ENCODE measurements around the gene OR10Z1. TPM values are rescaled to one million over a fixed set of nuclear protein-coding genes. Genes with fewer than 3 reads are reported as not detected.

OR10Z1 gene
- total RNA-seq, 1 experiment from 2014 or later: not detected

DNA sequence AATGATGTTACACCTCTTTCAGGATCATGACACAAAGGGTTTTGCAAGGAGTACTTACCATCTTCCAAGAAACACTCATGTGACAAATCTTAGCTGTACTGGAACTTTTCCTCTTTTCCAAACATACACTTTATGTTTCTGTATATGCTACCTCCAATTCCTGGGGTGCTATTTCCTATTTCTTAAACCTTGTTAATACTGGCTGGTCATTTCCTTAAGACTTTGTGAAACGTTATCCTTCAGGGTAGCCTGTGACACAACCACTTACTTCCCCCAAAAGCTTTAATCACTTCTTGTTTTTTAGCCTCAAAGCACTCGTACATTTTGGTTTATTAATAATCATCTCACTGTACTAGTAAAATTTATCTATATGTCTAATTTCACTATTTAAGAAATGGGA is 39.4 kb downstream of the OR10Z1 start:
- Histone ChIP-seq H3K27me3 (ENCODE audit: control insufficient read depth, insufficient read depth, low read length) (no peaks in the 10 kb centered on the region), H3K4me3 (ENCODE audit: low read depth in 2 of 2, low read length in 2 of 2) (no peak overlapping the region), H3K27ac (ENCODE audit: low read length) (no peak overlapping the region), H3K9me3 (ENCODE audit: control insufficient read depth, insufficient read depth, low read depth, low read length) (no peaks in the 10 kb centered on the region), H3K36me3 (ENCODE audit: control insufficient read depth, insufficient read depth, low read length) (no peaks in the 10 kb centered on the region), H3K4me1 (ENCODE audit: control insufficient read depth, insufficient read depth, low read length) (no peaks in the 10 kb centered on the region)
- DNase-seq (ENCODE audit: low read depth, low spot score) (no peak), ATAC-seq (no peak)
- TF ChIP-seq, protein P1, sequence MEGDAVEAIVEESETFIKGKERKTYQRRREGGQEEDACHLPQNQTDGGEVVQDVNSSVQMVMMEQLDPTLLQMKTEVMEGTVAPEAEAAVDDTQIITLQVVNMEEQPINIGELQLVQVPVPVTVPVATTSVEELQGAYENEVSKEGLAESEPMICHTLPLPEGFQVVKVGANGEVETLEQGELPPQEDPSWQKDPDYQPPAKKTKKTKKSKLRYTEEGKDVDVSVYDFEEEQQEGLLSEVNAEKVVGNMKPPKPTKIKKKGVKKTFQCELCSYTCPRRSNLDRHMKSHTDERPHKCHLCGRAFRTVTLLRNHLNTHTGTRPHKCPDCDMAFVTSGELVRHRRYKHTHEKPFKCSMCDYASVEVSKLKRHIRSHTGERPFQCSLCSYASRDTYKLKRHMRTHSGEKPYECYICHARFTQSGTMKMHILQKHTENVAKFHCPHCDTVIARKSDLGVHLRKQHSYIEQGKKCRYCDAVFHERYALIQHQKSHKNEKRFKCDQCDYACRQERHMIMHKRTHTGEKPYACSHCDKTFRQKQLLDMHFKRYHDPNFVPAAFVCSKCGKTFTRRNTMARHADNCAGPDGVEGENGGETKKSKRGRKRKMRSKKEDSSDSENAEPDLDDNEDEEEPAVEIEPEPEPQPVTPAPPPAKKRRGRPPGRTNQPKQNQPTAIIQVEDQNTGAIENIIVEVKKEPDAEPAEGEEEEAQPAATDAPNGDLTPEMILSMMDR (IDR thresholded peaks at IDR 0.05): no peak
- TF ChIP-seq POLR2AphosphoS5 (IDR thresholded peaks at IDR 0.05; ENCODE audit: low read depth, low read length) (no peak), TCF7L2 (IDR thresholded peaks at IDR 0.05; ENCODE audit: low read depth, low read length) (no peak), SIN3A (IDR thresholded peaks at IDR 0.05; ENCODE audit: borderline replicate concordance, insufficient read depth, low read depth, low read length) (no peak)
- TF ChIP-seq, protein P2, sequence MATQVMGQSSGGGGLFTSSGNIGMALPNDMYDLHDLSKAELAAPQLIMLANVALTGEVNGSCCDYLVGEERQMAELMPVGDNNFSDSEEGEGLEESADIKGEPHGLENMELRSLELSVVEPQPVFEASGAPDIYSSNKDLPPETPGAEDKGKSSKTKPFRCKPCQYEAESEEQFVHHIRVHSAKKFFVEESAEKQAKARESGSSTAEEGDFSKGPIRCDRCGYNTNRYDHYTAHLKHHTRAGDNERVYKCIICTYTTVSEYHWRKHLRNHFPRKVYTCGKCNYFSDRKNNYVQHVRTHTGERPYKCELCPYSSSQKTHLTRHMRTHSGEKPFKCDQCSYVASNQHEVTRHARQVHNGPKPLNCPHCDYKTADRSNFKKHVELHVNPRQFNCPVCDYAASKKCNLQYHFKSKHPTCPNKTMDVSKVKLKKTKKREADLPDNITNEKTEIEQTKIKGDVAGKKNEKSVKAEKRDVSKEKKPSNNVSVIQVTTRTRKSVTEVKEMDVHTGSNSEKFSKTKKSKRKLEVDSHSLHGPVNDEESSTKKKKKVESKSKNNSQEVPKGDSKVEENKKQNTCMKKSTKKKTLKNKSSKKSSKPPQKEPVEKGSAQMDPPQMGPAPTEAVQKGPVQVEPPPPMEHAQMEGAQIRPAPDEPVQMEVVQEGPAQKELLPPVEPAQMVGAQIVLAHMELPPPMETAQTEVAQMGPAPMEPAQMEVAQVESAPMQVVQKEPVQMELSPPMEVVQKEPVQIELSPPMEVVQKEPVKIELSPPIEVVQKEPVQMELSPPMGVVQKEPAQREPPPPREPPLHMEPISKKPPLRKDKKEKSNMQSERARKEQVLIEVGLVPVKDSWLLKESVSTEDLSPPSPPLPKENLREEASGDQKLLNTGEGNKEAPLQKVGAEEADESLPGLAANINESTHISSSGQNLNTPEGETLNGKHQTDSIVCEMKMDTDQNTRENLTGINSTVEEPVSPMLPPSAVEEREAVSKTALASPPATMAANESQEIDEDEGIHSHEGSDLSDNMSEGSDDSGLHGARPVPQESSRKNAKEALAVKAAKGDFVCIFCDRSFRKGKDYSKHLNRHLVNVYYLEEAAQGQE (IDR thresholded peaks at IDR 0.05; ENCODE audit: insufficient read depth in 1 of 2, low read depth in 2 of 2, low read length in 1 of 2): no peak
- in situ Hi-C loops (cut with HindIII; ENCODE audit: low pct_unique_long_range_greater_than_20kb, low sequenced_read_pairs) (no loop called here), intact Hi-C loops (cut with micrococcal nuclease; ENCODE audit: unreplicated experiment) (no loop called here)
- POLR2A ChIA-PET: no interaction called here
- BruUV-seq (replicated peaks): no TSS peak
- CTCF ChIA-PET: no interaction called here

DNA sequence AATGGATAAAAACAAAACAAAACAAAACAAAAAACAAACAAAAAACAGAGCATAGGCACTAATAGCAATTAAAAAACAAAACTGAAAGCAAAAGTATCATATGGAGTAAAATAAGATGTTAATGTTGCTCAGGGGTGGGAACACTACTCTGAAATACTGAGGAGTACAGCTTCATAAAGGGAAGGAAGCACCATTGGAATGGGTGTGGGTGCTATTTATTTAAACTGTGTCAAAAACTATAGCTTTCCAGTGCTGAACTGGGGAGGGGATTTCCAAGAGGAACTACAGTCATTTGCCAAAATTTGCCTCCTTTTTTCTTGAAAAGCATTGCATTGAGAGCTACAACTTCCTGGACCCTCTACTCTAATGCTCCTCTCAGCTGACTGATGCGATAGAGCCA is 41.4 kb downstream of the OR10Z1 start:
- BruUV-seq (replicated peaks): no TSS peak
- no peak overlapping the region for H3K4me3 ChIP-seq (ENCODE audit: low read depth in 2 of 2, low read length in 2 of 2)
- no peaks in the 10 kb centered on the region for H3K9me3 ChIP-seq (ENCODE audit: control insufficient read depth, insufficient read depth, low read depth, low read length)
- no peak for DNase-seq (ENCODE audit: low read depth, low spot score)
- intact Hi-C loops (cut with micrococcal nuclease; ENCODE audit: unreplicated experiment): no loop called here
- H3K27ac ChIP-seq (ENCODE audit: low read length): no peak overlapping the region
- CTCF ChIA-PET: no interaction called here
- no peak for ATAC-seq
- H3K36me3 ChIP-seq (ENCODE audit: control insufficient read depth, insufficient read depth, low read length): no peaks in the 10 kb centered on the region
- in situ Hi-C loops (cut with HindIII; ENCODE audit: low pct_unique_long_range_greater_than_20kb, low sequenced_read_pairs): no loop called here
- H3K4me1 ChIP-seq (ENCODE audit: control insufficient read depth, insufficient read depth, low read length): no peaks in the 10 kb centered on the region
- no peaks in the 10 kb centered on the region for H3K27me3 ChIP-seq (ENCODE audit: control insufficient read depth, insufficient read depth, low read length)
- POLR2A ChIA-PET: no interaction called here
- no peak for TF ChIP-seq SIN3A (IDR thresholded peaks at IDR 0.05; ENCODE audit: borderline replicate concordance, insufficient read depth, low read depth, low read length)
- TF ChIP-seq, protein P2 (IDR thresholded peaks at IDR 0.05; ENCODE audit: insufficient read depth in 1 of 2, low read depth in 2 of 2, low read length in 1 of 2): no peak
- no peak for TF ChIP-seq POLR2AphosphoS5 (IDR thresholded peaks at IDR 0.05; ENCODE audit: low read depth, low read length)
- no peak for TF ChIP-seq TCF7L2 (IDR thresholded peaks at IDR 0.05; ENCODE audit: low read depth, low read length)
- TF ChIP-seq, protein P1 (IDR thresholded peaks at IDR 0.05): no peak
